Astrocyte of the spinal cord (primary cell): ENCODE results near the gene SMPD3.

Source experiments
- DNase-seq: peaks from one replicate; pipeline ENCODE4 v3.0.0; 2011; ENCODE audit warnings: low read depth, low spot score
- H3K4me3 ChIP-seq: 2 replicates; pipeline ENCODE4 v1.5.1; 2011; ENCODE audit warnings: low read depth, mild to moderate bottlenecking, low read length, moderate library complexity
- in situ Hi-C: cut with HindIII; loops from 2 replicates; pipeline ENCODE4 v1.10.0; 2017; ENCODE audit warnings: low sequenced_read_pairs
- TF ChIP-seq, protein P1 (sequence below): IDR thresholded peaks from 2 replicates; pipeline ENCODE4 v1.5.1; 2012; ENCODE audit warnings: low read depth, mild to moderate bottlenecking, low read length, inconsistent platforms

The SMPD3 gene

DNA sequence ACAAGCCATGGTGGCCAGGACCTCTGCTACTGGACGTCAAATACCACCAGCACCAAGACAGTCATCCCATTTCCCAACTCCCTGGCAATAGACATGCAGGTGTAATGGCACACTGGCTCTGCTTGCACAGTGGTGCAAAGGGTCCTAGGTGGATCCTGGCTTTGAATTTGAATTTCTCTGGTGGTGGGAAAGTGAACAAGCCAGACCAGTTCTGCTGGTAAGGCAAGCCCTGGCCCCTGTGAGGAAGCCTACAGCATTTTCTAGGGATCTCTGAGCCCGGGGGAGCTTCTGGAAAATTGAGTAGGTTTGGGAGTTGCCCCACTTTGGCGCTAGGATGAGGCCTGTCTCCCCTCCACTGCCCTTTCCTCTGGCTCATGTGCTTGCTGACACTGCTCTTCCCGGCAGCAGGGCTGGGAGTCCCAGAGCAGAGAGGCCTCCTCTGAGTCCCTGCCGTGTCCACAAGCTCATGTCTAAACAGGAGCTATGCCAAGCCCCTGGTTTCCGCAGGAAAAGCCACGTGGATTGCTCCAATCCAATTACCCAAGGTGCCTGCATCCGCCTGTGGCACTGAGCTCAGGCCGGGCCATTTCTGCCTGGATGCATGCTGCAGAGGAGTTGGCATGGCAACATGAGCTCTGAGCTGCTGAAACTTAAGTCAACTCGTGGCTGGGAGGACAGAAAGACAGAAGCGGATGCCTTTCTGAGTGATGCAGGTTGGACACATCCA is 70.5 kb downstream of the SMPD3 start:
- TF ChIP-seq, protein P1, sequence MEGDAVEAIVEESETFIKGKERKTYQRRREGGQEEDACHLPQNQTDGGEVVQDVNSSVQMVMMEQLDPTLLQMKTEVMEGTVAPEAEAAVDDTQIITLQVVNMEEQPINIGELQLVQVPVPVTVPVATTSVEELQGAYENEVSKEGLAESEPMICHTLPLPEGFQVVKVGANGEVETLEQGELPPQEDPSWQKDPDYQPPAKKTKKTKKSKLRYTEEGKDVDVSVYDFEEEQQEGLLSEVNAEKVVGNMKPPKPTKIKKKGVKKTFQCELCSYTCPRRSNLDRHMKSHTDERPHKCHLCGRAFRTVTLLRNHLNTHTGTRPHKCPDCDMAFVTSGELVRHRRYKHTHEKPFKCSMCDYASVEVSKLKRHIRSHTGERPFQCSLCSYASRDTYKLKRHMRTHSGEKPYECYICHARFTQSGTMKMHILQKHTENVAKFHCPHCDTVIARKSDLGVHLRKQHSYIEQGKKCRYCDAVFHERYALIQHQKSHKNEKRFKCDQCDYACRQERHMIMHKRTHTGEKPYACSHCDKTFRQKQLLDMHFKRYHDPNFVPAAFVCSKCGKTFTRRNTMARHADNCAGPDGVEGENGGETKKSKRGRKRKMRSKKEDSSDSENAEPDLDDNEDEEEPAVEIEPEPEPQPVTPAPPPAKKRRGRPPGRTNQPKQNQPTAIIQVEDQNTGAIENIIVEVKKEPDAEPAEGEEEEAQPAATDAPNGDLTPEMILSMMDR: no peak
- no peak overlapping the region for H3K4me3 ChIP-seq
- peak; percentile 17 for DNase-seq
- in situ Hi-C loops: no loop called here

DNA sequence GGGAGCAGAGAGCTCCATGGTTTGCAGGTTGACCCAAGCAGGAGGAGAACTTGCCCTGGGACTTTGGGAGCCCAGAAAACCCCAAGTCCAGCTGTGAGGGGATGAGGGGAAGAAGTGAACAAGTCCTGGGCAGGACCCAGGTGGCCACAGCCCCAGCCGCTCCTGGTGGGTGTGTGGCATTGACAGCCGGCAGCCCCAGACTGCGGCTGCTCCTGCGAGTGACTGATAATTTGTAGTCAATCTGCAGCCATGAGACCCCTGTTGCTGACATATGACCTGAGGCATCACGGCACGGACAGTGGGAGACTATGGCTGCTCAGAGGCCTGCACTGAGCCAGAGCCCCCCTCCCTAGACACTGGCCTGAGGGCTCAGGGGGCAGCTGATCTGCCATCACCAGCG is 71.1 kb downstream of the SMPD3 start:
- no peak for DNase-seq
- TF ChIP-seq, protein P1: no peak
- H3K4me3 ChIP-seq: no peak overlapping the region
- in situ Hi-C loops: no loop called here

DNA sequence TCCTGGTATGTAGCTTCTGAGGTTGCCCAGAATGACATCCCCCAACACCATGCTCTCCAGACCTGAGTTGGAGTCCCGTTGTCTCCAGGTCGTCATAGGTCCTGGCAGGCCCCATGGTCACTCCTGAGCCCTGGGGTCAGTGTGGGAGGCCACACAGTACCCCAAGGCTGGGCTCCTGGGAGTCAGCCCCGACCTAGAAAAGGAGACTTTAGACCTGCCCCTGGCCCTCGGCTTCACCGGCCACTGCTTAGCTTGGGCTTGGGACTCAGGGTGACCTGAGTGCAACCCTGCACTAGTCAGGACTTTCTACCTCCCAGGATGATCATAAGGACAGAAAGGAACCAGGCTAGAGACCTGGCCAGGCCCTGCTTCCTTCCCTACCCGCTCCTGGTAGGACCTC is 71.7 kb downstream of the SMPD3 start:
- in situ Hi-C loops: no loop called here
- no peak overlapping the region for H3K4me3 ChIP-seq
- TF ChIP-seq, protein P1: no peak
- DNase-seq: no peak

DNA sequence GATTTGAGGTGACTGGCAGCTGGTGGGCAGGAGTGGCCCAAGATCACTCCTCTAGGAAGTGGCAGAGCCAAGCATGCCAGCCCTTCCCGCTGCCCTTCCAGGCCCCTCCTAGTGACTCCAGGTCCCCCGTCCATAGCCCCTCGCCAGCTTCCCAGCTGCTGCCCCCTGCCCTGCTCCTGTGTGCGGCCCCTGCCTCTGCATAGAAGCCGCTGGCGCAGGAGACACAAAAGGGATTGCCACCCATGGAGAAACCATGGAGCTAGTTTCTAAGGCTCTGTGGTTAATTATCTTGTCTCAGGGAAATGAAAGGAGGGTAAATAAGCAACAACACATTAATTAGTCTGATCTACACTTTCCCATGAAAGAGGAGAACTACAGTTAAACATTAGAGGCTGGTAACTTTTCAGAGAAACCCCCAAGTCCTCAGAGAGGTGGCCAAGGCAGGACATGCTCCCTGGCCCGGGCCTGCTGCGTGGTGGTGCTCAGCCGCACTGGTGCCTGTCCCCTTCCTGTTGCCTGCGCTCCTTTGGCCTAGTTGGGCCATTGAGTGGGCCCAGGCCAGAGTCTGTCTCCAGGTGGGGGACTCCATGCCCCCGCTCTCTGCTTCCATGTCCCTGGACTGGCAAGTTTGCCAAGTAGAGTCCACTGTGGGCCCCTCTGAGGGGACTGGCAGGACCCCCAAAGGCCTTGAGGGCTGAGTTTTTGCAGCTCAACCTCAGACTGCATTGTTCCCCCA is 72.3 kb downstream of the SMPD3 start:
- H3K4me3 ChIP-seq: no peak overlapping the region
- no peak for DNase-seq
- in situ Hi-C loops: no loop called here
- TF ChIP-seq, protein P1: no peak

DNA sequence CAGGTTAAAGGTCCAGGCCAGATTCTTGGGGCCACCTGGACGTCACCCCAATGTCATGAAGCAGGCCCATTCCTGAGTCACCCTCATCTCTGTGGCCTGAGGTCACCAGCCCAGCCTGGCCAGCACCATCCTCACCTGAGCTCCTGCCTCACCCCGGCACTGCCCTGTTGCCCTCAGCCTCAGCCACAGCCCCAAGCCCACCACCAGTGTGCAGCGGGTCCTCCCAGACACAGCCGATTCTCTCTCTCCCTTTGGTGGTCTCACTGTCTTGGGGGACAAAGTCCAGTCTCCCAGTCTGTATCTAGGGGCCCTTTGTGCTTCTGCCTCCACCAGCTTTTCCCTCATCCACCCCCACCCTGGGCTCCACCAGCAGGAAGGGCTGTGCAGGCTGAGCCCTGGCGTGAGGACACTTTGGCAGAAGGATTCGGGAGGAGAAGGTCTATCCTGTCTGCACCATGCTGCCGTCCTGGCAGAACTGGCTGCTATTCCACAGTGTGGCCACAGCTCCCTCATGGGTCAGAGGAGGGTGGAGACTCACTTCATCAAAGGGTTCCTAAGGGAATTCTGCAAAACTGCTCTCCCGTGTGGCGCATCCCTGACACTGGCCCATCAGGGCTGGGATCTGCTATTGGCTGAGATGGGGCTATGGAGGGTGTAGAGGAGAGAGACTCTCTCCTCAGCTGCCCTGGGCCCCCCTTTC is 73.2 kb downstream of the SMPD3 start:
- H3K4me3 ChIP-seq: no peak overlapping the region
- DNase-seq: no peak
- TF ChIP-seq, protein P1: no peak
- in situ Hi-C loops: no loop called here

DNA sequence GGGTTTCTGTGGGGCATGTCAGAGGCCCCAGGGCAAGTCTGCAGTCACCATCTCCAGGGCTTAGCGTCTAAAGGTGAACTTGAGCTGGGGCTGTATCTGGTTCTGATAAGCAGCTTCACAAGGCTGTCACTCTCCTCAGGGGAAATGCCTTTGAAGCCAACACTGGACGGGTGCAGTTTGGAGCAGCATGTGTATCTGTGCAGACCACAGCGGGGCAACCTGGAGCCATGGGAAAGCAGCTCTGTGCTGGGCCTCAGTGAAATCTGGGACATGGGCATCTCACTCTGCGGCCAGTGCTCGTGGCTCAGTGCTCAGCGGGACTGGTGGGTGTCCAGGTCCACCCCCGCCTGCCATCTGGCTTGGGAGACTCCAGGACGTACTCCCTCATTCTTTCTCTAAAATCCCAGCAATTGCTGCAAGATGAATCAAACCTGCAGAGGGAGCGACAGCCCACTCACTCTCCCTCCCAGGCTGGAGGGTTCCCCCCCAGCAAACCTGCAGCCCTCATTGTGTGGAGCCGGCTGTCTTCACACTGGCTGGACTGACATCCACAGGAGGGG is 74.0 kb downstream of the SMPD3 start:
- no peak for DNase-seq
- in situ Hi-C loops: no loop called here
- TF ChIP-seq, protein P1: no peak
- no peak overlapping the region for H3K4me3 ChIP-seq
